CD8-positive, alpha-beta memory T cell (primary cell): ENCODE data around the gene SERPINA1. TPM values are rescaled to one million over a fixed set of nuclear protein-coding genes. Genes with fewer than 3 reads are reported as not detected.
A peak's percentile ranks its signal among the peaks of the same experiment; 100 is the strongest.

ENCODE experiments used
- CTCF ChIA-PET: fragments of 350-600 bp; sonication (Branson Sonifier 250); formaldehyde crosslinking; loops from one replicate; lab custom pipeline; 2021; ENCODE audit warnings: antibody characterized with exemption; lab: Charles Lee
- POLR2A ChIA-PET: fragments of 350-600 bp; sonication (Branson Sonifier 250); formaldehyde crosslinking; loops from one replicate; lab custom pipeline; 2021; ENCODE audit warnings: antibody characterized with exemption; lab: Charles Lee
- DNase-seq, 5 donors: peaks; one replicate each; pipeline versions ENCODE4 v3.0.0 to v3.0.0-alpha.2; 2020 to 2022; ENCODE audit warnings: mixed read lengths in 1 of 5
- H3K27ac ChIP-seq: one replicate; pipeline ENCODE4 v1.7.0; 2013; ENCODE audit warnings: low read depth, mild to moderate bottlenecking, low read length, moderate library complexity
- H3K27me3 ChIP-seq: 2 replicates; pipeline ENCODE4 v1.7.0; 2013; ENCODE audit warnings: low read length, mild to moderate bottlenecking; ENCODE audit not compliant: insufficient read depth, poor library complexity, severe bottlenecking
- H3K36me3 ChIP-seq: 2 replicates; pipeline ENCODE4 v1.7.0; 2013; ENCODE audit warnings: mild to moderate bottlenecking, low read length, moderate library complexity; ENCODE audit not compliant: insufficient read depth
- H3K4me1 ChIP-seq: 2 replicates; pipeline ENCODE4 v1.7.0; 2013; ENCODE audit warnings: mild to moderate bottlenecking, low read length, moderate library complexity; ENCODE audit not compliant: insufficient read depth
- H3K4me3 ChIP-seq: 2 replicates; pipeline ENCODE4 v1.7.0; 2013; ENCODE audit warnings: mild to moderate bottlenecking, low read length
- H3K9me3 ChIP-seq: 2 replicates; pipeline ENCODE4 v1.7.0; 2013; ENCODE audit warnings: mild to moderate bottlenecking, low read length
- H3K27ac Mint-ChIP-seq, 8 donors: one replicate each; pipeline ENCODE4 v1.8.0; 2020 to 2021; ENCODE audit warnings: mixed read lengths in 8 of 8, mild to moderate bottlenecking in 6 of 8, inconsistent platforms in 3 of 8, moderate library complexity in 3 of 8
- H3K27me3 Mint-ChIP-seq, 2 donors: one replicate each; pipeline ENCODE4 v1.8.0; 2020 to 2021; ENCODE audit warnings: mixed read lengths in 2 of 2, mild to moderate bottlenecking in 1 of 2, moderate library complexity in 1 of 2
- H3K36me3 Mint-ChIP-seq, 3 donors: one replicate each; pipeline ENCODE4 v1.8.0; 2020 to 2021; ENCODE audit warnings: mixed read lengths in 3 of 3, inconsistent platforms in 1 of 3, mild to moderate bottlenecking in 1 of 3
- H3K4me1 Mint-ChIP-seq, 3 donors: one replicate each; pipeline ENCODE4 v1.8.0; 2020 to 2021; ENCODE audit warnings: mixed read lengths in 3 of 3, inconsistent platforms in 1 of 3, mild to moderate bottlenecking in 1 of 3
- H3K4me3 Mint-ChIP-seq, 7 donors: one replicate each; pipeline ENCODE4 v1.8.0; 2020 to 2021; ENCODE audit warnings: mixed read lengths in 7 of 7, mild to moderate bottlenecking in 6 of 7, moderate library complexity in 4 of 7, inconsistent platforms in 2 of 7
- H3K9me3 Mint-ChIP-seq, 5 donors: one replicate each; pipeline ENCODE4 v1.8.0; 2020 to 2022; ENCODE audit warnings: mixed read lengths in 5 of 5, mild to moderate bottlenecking in 3 of 5, moderate library complexity in 2 of 5, inconsistent platforms in 1 of 5
- polyA plus RNA-seq: library from polyadenylated mRNA; unstranded; fragments of 300-500 nt; fragmentation: Illumina TruSeq; gene quantifications from one replicate; pipeline ENCODE4 v1.2.3, GENCODE V29; 2021
- total RNA-seq, 2 experiments: library from RNA; stranded (reverse); gene quantifications; one replicate each; pipeline ENCODE4 v1.2.3, GENCODE V29; 2021

The SERPINA1 gene
- total and polyA plus RNA-seq, 3 experiments from 2014 or later: 0.18 to 0.40 TPM; not detected in 1

GRCh38 chr14:94366146-94366915, 22.1 kb downstream of the SERPINA1 start, which contains the start of gene SERPINA2:
TSS of gene SERPINA2 (minus strand) at chr14:94366698.
- ChIA-PET POLR2A (no interaction called here), CTCF (no interaction called here)
- H3K27ac ChIP-seq: no peak within 1 kb of the TSS
- no peak within 1 kb of the TSS for H3K4me3 ChIP-seq
- DNase-seq: no peak
- H3K27me3 Mint-ChIP-seq: peaks cover 6 to 9% of the 10 kb centered on the region in 2 donors
- no peaks in the 10 kb centered on the region for H3K27me3 ChIP-seq
- no peaks in the 10 kb centered on the region for H3K9me3 ChIP-seq
- no peaks in the 10 kb centered on the region for H3K4me1 ChIP-seq
- peak within 1 kb of the TSS in 1 of 8 donors; percentile 47 for H3K27ac Mint-ChIP-seq
- no peaks in the 10 kb centered on the region for H3K4me1 Mint-ChIP-seq
- H3K36me3 ChIP-seq: no peaks in the 10 kb centered on the region
- peaks cover 0 to 3% (median 0%) of the 10 kb centered on the region in 5 donors for H3K9me3 Mint-ChIP-seq
- no peaks in the 10 kb centered on the region for H3K36me3 Mint-ChIP-seq
- H3K4me3 Mint-ChIP-seq: no peak within 1 kb of the TSS

- CTCF ChIA-PET: no interaction called here
- no peaks in the 10 kb centered on the region for H3K36me3 ChIP-seq
These were observed 22.8 kb downstream of the SERPINA1 start for GRCh38 chr14:94365624-94366023.

GRCh38 chr14:94364964-94365363, 23.4 kb downstream of the SERPINA1 start:
- Mint-ChIP-seq H3K4me3 (no peak overlapping the region), H3K27ac (no peak overlapping the region), H3K27me3 (peaks cover 9 to 18% of the 10 kb centered on the region in 2 donors), H3K36me3 (no peaks in the 10 kb centered on the region), H3K4me1 (no peaks in the 10 kb centered on the region), H3K9me3 (peaks cover 0 to 3% (median 0%) of the 10 kb centered on the region in 5 donors)
- ChIA-PET CTCF (no interaction called here), POLR2A (no interaction called here)
- DNase-seq: no peak
- Histone ChIP-seq H3K27me3 (no peaks in the 10 kb centered on the region), H3K4me1 (no peaks in the 10 kb centered on the region), H3K36me3 (no peaks in the 10 kb centered on the region), H3K27ac (no peak overlapping the region), H3K4me3 (no peak overlapping the region), H3K9me3 (no peaks in the 10 kb centered on the region)

More at GRCh38 chr14:94365624-94366023, 22.8 kb downstream of the SERPINA1 start:
- POLR2A ChIA-PET: no interaction called here
- no peak overlapping the region for H3K27ac ChIP-seq
- H3K36me3 Mint-ChIP-seq: no peaks in the 10 kb centered on the region
- no peak for DNase-seq
- H3K9me3 ChIP-seq: no peaks in the 10 kb centered on the region
- H3K27ac Mint-ChIP-seq: no peak overlapping the region
- H3K27me3 Mint-ChIP-seq: peaks cover 9 to 13% of the 10 kb centered on the region in 2 donors
- H3K4me1 ChIP-seq: no peaks in the 10 kb centered on the region
- H3K27me3 ChIP-seq: no peaks in the 10 kb centered on the region
- no peak overlapping the region for H3K4me3 Mint-ChIP-seq
- H3K4me1 Mint-ChIP-seq: no peaks in the 10 kb centered on the region
- no peak overlapping the region for H3K4me3 ChIP-seq
- H3K9me3 Mint-ChIP-seq: peaks cover 0 to 3% (median 0%) of the 10 kb centered on the region in 5 donors

- Mint-ChIP-seq H3K9me3 (peaks cover 0 to 3% (median 0%) of the 10 kb centered on the region in 5 donors), H3K27me3 (peaks cover 11 to 19% of the 10 kb centered on the region in 2 donors), H3K36me3 (no peaks in the 10 kb centered on the region), H3K4me3 (no peak overlapping the region), H3K4me1 (no peaks in the 10 kb centered on the region), H3K27ac (no peak overlapping the region)
- no peaks in the 10 kb centered on the region for H3K9me3 ChIP-seq
- POLR2A ChIA-PET: no interaction called here
- H3K27me3 ChIP-seq: no peaks in the 10 kb centered on the region
- DNase-seq: no peak
- H3K27ac ChIP-seq: no peak overlapping the region
- CTCF ChIA-PET: no interaction called here
- no peak overlapping the region for H3K4me3 ChIP-seq
- H3K4me1 ChIP-seq: no peaks in the 10 kb centered on the region
- H3K36me3 ChIP-seq: no peaks in the 10 kb centered on the region
These were observed 24.4 kb downstream of the SERPINA1 start for GRCh38 chr14:94364037-94364436.

DNA sequence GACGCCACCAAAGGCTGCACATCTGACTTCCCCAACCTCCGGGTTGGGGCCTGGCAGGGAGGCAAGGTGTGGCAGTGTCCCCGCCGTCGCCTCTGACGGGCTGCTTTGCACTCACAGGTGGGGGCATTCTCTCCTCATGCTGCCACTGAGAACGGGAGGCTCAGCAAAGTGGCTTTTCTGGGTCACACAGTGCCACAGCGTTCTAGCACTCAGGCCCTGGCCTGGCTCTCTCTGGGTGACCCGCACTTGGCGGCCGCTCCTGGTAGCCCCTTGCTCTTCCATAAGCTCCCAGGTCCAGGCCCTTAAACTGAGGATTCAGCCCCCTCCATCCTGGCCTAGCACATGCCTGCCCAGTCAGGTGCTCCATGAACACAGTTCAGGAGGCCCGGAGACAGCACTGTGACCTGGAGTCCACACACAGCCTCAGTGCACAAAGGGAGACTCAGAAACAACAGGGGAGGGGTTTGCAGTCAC, 25.2 kb downstream of the SERPINA1 start:
- no peak overlapping the region for H3K4me3 ChIP-seq
- Mint-ChIP-seq H3K27me3 (peaks cover 10 to 19% of the 10 kb centered on the region in 2 donors), H3K36me3 (no peaks in the 10 kb centered on the region), H3K27ac (no peak overlapping the region), H3K9me3 (peaks cover 0 to 1% (median 0%) of the 10 kb centered on the region in 5 donors), H3K4me1 (no peaks in the 10 kb centered on the region), H3K4me3 (no peak overlapping the region)
- CTCF ChIA-PET: no interaction called here
- no peak overlapping the region for H3K27ac ChIP-seq
- no peak for DNase-seq
- POLR2A ChIA-PET: no interaction called here
- H3K9me3 ChIP-seq: no peaks in the 10 kb centered on the region
- no peaks in the 10 kb centered on the region for H3K27me3 ChIP-seq
- no peaks in the 10 kb centered on the region for H3K36me3 ChIP-seq
- no peaks in the 10 kb centered on the region for H3K4me1 ChIP-seq

- Histone ChIP-seq H3K36me3 (no peaks in the 10 kb centered on the region), H3K27me3 (no peaks in the 10 kb centered on the region), H3K9me3 (no peaks in the 10 kb centered on the region), H3K4me1 (no peaks in the 10 kb centered on the region), H3K27ac (no peak overlapping the region), H3K4me3 (no peak overlapping the region)
- H3K36me3 Mint-ChIP-seq: no peaks in the 10 kb centered on the region
- peaks cover 0 to 1% (median 0%) of the 10 kb centered on the region in 5 donors for H3K9me3 Mint-ChIP-seq
- POLR2A ChIA-PET: no interaction called here
- no peak overlapping the region for H3K4me3 Mint-ChIP-seq
- H3K4me1 Mint-ChIP-seq: no peaks in the 10 kb centered on the region
- H3K27me3 Mint-ChIP-seq: peaks cover 9 to 19% of the 10 kb centered on the region in 2 donors
- DNase-seq: no peak
- CTCF ChIA-PET: no interaction called here
- peak overlapping the region in 1 of 8 donors; percentile 31 for H3K27ac Mint-ChIP-seq
These were observed 25.7 kb downstream of the SERPINA1 start for GRCh38 chr14:94362614-94363133.

DNA sequence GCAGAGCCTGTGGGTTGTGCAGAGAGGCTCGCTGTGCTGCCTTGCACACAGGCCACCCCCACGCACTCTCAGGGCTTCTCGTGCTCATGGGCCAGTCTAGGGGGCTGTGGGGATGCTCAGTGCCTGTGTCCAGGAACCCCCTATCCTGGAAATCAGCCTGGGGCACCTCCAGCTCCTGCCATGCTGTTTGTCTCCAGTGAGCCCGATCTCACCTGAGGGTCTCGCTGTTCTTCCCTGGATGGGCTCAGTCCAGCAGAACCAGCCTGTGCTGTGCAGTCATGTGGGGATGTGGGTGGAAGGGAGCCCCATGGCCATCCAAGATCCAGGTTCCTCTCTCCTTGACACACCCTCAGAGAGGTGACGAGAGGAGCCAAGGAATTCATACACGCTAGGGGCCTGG, 26.7 kb downstream of the SERPINA1 start:
- peaks cover 11 to 19% of the 10 kb centered on the region in 2 donors for H3K27me3 Mint-ChIP-seq
- H3K27ac ChIP-seq: no peak overlapping the region
- H3K4me3 ChIP-seq: no peak overlapping the region
- ChIA-PET CTCF (no interaction called here), POLR2A (no interaction called here)
- no peaks in the 10 kb centered on the region for H3K9me3 ChIP-seq
- no peaks in the 10 kb centered on the region for H3K27me3 ChIP-seq
- no peaks in the 10 kb centered on the region for H3K36me3 Mint-ChIP-seq
- no peak overlapping the region for H3K27ac Mint-ChIP-seq
- no peaks in the 10 kb centered on the region for H3K4me1 Mint-ChIP-seq
- no peak overlapping the region for H3K4me3 Mint-ChIP-seq
- H3K36me3 ChIP-seq: no peaks in the 10 kb centered on the region
- DNase-seq: no peak
- H3K9me3 Mint-ChIP-seq: no peaks in the 10 kb centered on the region
- no peaks in the 10 kb centered on the region for H3K4me1 ChIP-seq

DNA sequence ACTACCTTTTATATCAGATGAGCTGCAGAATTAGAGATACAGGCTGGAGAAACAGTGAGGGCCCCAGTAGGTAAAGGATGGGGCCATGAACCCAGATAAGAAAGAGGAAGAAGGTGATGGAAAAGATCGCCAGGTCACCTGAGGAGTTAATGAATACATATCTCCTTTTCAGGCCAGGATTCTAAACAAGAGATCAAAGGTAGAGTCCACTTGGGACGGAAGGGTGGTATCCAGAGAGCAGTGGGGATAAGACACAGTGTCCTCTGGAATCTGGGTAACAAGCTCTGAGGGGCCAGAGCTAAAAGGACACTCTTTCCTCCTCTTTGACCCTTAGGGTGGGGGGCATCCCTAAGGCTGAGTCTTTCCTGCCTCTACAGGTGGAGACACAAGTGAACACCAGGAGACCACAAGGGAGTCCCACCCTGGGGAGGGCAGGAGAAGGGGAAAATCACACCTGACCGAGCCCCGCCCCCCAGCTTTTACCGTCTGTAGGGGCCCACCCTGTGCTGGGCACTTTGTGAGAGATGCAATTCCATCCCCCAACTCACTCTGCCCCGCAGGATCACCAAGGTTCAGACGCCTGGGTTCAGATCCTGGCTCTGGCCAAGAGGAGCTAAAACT, 27.3 kb downstream of the SERPINA1 start:
- H3K4me1 Mint-ChIP-seq: no peaks in the 10 kb centered on the region
- peaks cover 8 to 19% of the 10 kb centered on the region in 2 donors for H3K27me3 Mint-ChIP-seq
- POLR2A ChIA-PET: no interaction called here
- Histone ChIP-seq H3K4me1 (no peaks in the 10 kb centered on the region), H3K27me3 (no peaks in the 10 kb centered on the region), H3K36me3 (no peaks in the 10 kb centered on the region), H3K4me3 (no peak overlapping the region), H3K27ac (no peak overlapping the region), H3K9me3 (no peaks in the 10 kb centered on the region)
- no peak overlapping the region for H3K4me3 Mint-ChIP-seq
- no peaks in the 10 kb centered on the region for H3K36me3 Mint-ChIP-seq
- no peak for DNase-seq
- no peak overlapping the region for H3K27ac Mint-ChIP-seq
- CTCF ChIA-PET: no interaction called here
- H3K9me3 Mint-ChIP-seq: no peaks in the 10 kb centered on the region
